Thoracic aorta endothelial cell (primary cell): ENCODE data around the gene CCL16. TPM values are rescaled to one million over a fixed set of nuclear protein-coding genes. Genes with fewer than 3 reads are reported as not detected.

ENCODE experiments used
- total RNA-seq: library from RNA; depleted of rRNA; stranded (reverse); fragments of >200 nt; gene quantifications from 2 replicates; pipeline ENCODE4 v1.2.3, GENCODE V29; 2012

Gene CCL16, protein sequence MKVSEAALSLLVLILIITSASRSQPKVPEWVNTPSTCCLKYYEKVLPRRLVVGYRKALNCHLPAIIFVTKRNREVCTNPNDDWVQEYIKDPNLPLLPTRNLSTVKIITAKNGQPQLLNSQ
- 1.1 and 1.5 TPM in 2 replicates for total RNA-seq

DNA sequence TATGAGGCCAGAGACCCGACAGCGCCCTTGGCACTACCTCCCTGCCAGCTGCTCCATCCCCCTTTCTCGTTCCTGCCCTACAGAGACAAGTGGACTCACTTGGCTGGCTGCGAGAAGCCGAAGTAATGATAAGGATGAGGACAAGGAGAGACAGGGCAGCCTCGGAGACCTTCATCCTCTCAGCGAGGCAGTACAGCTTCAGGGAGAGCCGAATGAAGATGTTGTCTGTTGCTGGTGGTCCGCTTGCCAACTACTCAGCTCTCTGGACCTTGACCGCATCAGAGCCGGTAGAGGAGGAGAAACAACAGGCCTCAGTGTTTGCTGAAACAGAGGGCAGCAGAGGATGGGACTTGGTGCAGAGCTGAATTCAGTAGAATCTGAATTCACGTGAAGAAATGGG lies at the start of gene CCL16:
TSS of gene CCL16 (minus strand) at position 252 of the 400 bp plus-strand sequence. CDS start at position 175, 77 bp downstream.

GRCh38 chr17:36017799-36018198 lies 36.5 kb upstream of the CCL16 start, which contains the start of gene CCL23:
Gene CCL23, minus strand, starts transcription at chr17:36017972. Its CDS starts 75 bp downstream, at chr17:36017897.

DNA sequence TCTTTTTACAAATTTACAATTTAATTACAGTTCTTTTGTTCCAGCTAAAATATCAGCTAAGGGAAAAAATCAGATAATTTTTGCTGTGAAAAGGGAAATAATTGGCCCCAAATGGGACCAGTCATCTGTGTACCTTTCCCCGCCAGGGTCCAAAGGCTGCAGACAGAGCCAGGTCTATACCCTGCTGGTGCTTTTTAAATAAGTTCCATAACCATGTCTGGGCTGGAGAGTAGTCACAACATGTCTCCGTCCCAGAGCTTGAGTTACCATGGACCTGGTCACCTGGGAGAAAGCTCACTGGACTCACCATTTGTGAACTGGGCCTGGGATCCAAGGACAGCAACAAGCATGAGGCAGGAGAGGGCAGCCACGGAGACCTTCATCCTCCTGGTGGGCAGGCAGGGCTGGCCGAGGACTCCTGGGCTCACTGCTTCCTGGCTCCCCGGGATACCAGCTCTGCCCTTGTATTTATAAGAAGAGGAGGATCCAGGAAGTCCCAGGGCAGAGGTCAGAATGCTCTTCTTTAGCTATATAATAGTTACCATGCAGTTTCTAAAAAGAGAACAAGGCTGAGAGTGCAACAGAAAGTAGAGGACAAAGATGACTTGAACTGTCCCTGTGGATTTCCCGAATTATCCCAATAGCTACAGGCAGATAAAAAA lies 19.9 kb upstream of the CCL16 start, which contains the start of gene CCL15:
TSS of gene CCL15 (minus strand) at position 444 of the 662 bp plus-strand sequence. CDS start at position 383, 61 bp downstream.

DNA sequence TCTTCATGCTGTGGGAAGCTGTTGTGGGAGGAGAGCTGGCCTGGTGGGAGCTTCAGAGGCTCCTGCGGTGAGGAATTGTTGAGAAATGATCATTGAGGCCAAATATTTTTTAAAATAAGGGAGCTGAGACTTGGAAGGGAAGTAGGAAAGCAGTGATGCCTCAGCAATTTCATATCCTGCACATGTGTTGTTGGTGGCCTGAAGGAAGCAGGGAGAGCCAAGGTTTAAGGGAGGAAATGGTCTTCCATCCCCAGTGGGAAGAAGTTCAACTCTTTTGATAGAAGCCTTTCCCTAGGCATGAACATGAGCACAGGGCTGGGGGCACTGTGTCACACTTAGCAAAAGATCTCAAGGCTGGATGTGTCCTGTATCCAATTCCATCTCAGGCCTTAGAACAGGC lies 5.3 kb upstream of the CCL16 start, which contains the start of gene CCL14:
TSS of gene CCL14 (minus strand) at position 87 of the 400 bp plus-strand sequence. CDS start at position 7, 80 bp downstream.

GRCh38 chr17:35943537-35943936 lies 37.8 kb downstream of the CCL16 start, which contains the start of gene LYZL6:
Gene LYZL6, minus strand, starts transcription at chr17:35943713. Its CDS starts 4,357 bp downstream, at chr17:35939356.

GRCh38 chr17:35930211-35931065 lies 50.9 kb downstream of the CCL16 start, which contains the start of gene RDM1:
Gene RDM1, minus strand, starts transcription at chr17:35930773. Its CDS starts 46 bp downstream, at chr17:35930727.

Other genes starting within 250 kb of the CCL16 start
- 0.13 and 0.22 TPM in 2 replicates for gene RASL10B, start 249.9 kb downstream of the CCL16 start, total RNA-seq
- gene GAS2L2, start 228.3 kb downstream of the CCL16 start, total RNA-seq, result not detected in 2 replicates
- gene C17orf50, start 220.6 kb downstream of the CCL16 start, total RNA-seq, result not detected in 2 replicates
- 2.5 and 4.0 TPM in 2 replicates for gene MMP28, start 185.9 kb downstream of the CCL16 start, total RNA-seq
- 96.1 and 124 TPM in 2 replicates for gene TAF15, start 172.0 kb downstream of the CCL16 start, total RNA-seq
- not detected in 2 replicates for gene HEATR9, start 112.6 kb downstream of the CCL16 start, total RNA-seq
- gene CCL5, start 101.1 kb downstream of the CCL16 start, total RNA-seq, result not detected in 2 replicates
- 0.40 and 0.72 TPM in 2 replicates for gene RDM1, start 50.7 kb downstream of the CCL16 start, total RNA-seq
- not detected in 2 replicates for gene LYZL6, start 37.8 kb downstream of the CCL16 start, total RNA-seq
- gene CCL14, start 5.2 kb upstream of the CCL16 start, total RNA-seq, result 30.2 and 51.3 TPM in 2 replicates
- not detected in 2 replicates for gene CCL15, start 20.1 kb upstream of the CCL16 start, total RNA-seq
- gene CCL23, start 36.5 kb upstream of the CCL16 start, total RNA-seq, result 2.4 and 5.9 TPM in 2 replicates
- gene CCL18, start 82.8 kb upstream of the CCL16 start, total RNA-seq, result not detected in 2 replicates
- not detected in 2 replicates for gene CCL3, start 108.6 kb upstream of the CCL16 start, total RNA-seq
- not detected in 2 replicates for gene CCL4, start 122.3 kb upstream of the CCL16 start, total RNA-seq
- 0.93 and 1.1 TPM in 2 replicates for gene TBC1D3B, start 195.1 kb upstream of the CCL16 start, total RNA-seq
- gene CCL3L1, start 215.3 kb upstream of the CCL16 start, total RNA-seq, result not detected in 2 replicates
- gene CCL4L2, start 229.6 kb upstream of the CCL16 start, total RNA-seq, result not detected in 2 replicates